ENCODE data around the gene IFNE.
"Not testable (repeated sequence)": the region's sequence is repeated elsewhere in the genome, so short reads cannot be mapped to it uniquely, and the experiment has no call there.

Gene IFNE

DNA sequence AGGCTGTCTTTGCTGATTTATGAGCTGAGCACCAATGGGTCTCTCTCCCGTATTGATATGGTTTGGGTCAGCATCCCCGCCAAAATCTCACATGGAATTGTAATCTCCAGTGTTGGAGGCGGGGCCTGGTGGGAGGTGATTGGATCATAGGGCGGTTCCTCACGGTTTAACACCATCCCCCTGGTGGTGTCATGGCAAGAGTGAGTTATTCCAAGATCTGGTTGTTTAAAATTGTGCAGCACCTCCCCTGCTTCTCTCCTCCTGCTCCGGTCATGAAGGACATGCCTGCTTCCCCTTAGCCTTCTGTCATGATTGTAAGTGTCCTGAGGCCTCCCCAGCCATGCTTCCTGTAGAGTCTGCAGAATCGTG lies 47.1 kb downstream of the IFNE start:
- intact Hi-C loops (cut with DNase I); DNase-seq: not testable (repeated sequence)

DNA sequence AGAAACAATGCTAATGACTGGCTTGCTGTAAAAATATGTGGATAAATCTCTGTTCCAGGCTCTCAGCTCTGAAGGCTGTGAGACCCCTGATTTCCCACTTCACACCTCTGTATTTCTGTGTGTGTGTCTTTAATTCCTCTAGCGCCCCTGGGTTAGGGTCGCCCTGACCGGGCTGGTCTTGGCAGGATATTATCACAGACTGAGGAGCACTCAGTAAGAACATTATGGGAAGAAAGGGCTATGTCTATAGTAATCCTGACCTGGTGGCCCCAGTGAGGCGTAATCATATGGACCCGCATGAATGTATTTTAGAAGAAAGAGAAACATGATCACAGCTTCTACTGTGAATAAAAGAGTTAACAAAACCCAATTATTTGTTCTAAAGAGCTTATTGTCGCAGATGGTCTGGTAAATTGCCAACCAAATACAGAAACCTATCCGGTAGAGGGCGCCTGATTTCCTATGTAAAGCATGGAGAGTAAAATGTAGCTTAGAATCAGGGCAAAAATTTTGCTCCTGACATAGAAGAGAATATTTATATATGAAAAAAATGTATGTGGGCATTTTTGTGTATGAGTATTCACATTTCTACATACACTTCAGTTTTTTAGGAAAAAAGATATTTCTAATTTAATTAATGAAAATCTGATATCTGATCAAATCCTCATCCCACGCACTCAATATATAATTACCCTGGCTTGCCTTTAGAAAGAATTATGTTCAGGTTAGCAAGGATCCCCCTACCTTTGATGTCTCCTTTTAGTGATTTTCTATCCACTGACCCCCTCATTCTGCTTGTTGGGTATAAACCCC lies 47.7 kb downstream of the IFNE start:
- peak in 36 of 42 donors; percentile 11 to 89 (median 62) for DNase-seq
- intact Hi-C loops (cut with DNase I) = no loop called here

DNA sequence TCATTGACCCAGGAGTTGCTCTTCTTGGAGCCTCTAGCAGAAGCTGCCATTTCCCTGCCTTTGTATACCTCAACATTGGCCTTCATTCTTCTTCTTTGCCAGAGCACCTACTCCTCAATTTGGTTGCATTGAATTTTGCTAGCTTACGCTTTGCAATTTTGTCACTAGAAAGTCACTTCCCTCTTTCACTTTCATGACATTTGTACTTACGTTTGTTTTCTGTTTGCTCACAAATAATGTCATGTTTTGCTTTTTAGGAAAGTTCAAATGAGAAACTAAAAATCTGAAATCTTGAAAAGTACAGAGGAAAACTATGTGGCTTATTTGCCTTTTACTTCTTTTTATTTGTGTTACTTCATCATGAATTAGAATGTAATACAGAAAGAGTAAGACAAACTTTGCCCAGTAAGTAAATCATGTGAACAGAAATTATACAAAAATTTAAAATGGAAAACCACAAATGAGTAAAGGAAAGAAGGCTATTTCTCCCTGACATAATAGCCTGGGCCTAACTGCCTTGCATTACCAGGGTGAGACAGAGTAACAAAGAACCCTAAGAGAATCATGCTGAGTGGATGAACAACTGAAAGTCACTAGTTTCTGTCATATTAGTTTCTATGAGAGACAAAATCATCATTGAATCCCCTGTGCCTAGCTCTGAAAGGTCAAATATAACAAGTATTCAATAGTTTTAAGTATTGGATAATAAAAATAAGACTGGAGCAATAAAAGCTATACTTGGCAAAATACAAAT lies 49.3 kb downstream of the IFNE start:
- no peak for DNase-seq

More for the DNA sequence above, 49.3 kb downstream of the IFNE start:
- intact Hi-C loops (cut with DNase I) = no loop called here

Measured in head of caudate nucleus (tissue), 42 donors.